K562 treated with DMSO at 1 percent for 4 hours (cell line): ENCODE data around the gene NABP2. TPM values are rescaled to one million over a fixed set of nuclear protein-coding genes. Genes with fewer than 3 reads are reported as not detected.

Experiments used
- total RNA-seq: library from RNA; unstranded; fragments of 300-600 nt; gene quantifications from 2 replicates; pipeline ENCODE4 v1.2.3, GENCODE V29; 2022; ENCODE audit not compliant: insufficient read depth

Gene NABP2
- 40.6 and 44.3 TPM in 2 replicates for total RNA-seq

DNA sequence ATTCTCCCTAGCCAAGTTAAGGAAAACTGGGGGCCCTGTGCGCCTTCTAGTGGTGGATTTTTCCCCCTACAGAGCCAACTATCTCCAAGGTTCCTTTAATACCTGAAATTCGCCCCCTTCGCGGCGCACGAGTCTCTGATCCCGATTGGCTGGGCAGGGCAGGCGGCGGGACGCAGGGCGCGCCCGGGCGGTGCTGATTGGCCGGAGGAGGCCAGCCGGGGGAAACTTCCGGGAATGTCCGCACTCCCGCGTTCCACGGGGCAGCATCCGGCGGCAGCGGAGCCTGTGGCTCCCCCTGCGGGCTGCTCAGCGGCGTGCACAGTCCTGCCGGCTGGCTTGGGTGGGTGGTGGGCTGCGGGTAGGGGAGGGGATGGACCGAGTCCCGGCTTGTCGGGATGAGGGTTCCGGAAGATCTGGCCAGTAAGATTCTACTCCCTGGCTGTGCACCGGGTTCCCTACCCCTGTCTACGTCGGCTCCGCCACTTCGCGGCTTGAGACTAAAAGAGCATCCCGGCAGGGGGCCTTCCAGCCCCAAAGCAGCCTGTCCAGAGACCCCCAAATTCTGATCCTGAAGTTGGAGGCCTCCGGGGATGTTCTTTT lies at the start of gene NABP2:
NABP2 (plus strand) TSS at position 241 of the 600 bp plus-strand sequence. CDS start 515 bp downstream, outside the sequence.

GRCh38 chr12:56189099-56189917 lies 34.8 kb upstream of the NABP2 start, which contains the start of gene SMARCC2:
Gene SMARCC2, minus strand, starts transcription at chr12:56189483. Its CDS starts 22 bp downstream, at chr12:56189461.

GRCh38 chr12:56221757-56222530 lies 2.2 kb upstream of the NABP2 start, which contains the start of gene RNF41:
Gene RNF41, minus strand, starts transcription at chr12:56221922. Its CDS starts 7,875 bp downstream, at chr12:56214047.

GRCh38 chr12:56229916-56230431 lies 5.8 kb downstream of the NABP2 start, which contains the start of gene SLC39A5:
Gene SLC39A5, plus strand, starts transcription at chr12:56230051. Its CDS starts 1,224 bp downstream, at chr12:56231275.

DNA sequence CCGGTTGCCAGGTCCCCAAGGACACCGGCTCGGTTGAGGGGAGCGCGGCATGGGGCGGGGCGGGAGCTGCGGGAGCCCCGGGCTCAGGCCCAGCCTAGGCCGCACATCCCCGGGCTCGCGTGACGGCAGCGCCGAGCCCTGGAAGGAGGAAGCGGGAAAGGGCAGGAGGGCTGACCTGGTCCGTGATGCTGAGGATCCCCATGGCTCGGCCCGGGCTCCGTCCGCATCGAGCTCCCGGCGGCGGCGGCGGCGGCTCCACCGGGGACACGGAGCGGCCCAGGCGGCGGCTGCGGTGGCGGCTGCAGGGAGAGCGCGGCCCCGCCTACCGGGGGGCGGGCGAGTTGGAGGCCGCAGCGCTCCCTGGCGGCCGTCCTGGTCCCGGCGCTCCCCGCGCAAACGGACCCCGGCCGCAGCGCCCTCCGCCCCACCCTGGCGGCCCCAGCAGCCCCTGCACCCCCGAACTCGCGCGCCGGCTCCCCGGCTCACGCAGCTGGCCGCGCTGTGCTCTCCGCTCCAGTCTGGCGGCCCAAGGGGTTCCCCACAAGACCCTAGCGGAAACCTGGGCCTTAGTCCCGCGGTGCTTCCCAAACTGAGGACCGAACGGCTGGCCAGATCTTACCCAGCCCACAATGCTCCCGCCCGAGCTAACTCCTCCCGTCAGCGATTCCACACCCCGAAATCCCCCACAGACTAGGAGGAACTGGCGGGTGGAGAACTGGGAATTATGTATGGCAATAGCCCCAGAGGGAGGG lies 34.1 kb downstream of the NABP2 start, which contains the start of gene ANKRD52:
ANKRD52 (minus strand) TSS at position 317 of the 752 bp plus-strand sequence; CDS start at position 202, 115 bp downstream.

GRCh38 chr12:56266693-56267442 lies 42.7 kb downstream of the NABP2 start, which contains the start of gene COQ10A:
Gene COQ10A, plus strand, starts transcription at chr12:56266942. Its CDS starts 177 bp downstream, at chr12:56267119.

Other genes with a start within 250 kb of the NABP2 start
- gene SUOX, start 227.1 kb upstream of the NABP2 start, total RNA-seq = 13.9 and 18.6 TPM in 2 replicates
- 11.4 and 12.3 TPM in 2 replicates for gene IKZF4, start 203.3 kb upstream of the NABP2 start, total RNA-seq
- gene RPS26, start 182.4 kb upstream of the NABP2 start, total RNA-seq = 352 and 360 TPM in 2 replicates
- 6.1 and 6.8 TPM in 2 replicates for gene ERBB3, start 144.2 kb upstream of the NABP2 start, total RNA-seq
- gene PA2G4, start 119.8 kb upstream of the NABP2 start, total RNA-seq = 175 and 187 TPM in 2 replicates
- gene RPL41, start 107.7 kb upstream of the NABP2 start, total RNA-seq = 4,679 and 5,235 TPM in 2 replicates
- 1.8 and 1.9 TPM in 2 replicates for gene ZC3H10, start 106.1 kb upstream of the NABP2 start, total RNA-seq
- 167 and 178 TPM in 2 replicates for gene ESYT1, start 96.1 kb upstream of the NABP2 start, total RNA-seq
- 61.3 and 61.4 TPM in 2 replicates for gene MYL6B, start 71.8 kb upstream of the NABP2 start, total RNA-seq
- 924 and 1,005 TPM in 2 replicates for gene MYL6, start 66.0 kb upstream of the NABP2 start, total RNA-seq
- 60.1 and 67.3 TPM in 2 replicates for gene SMARCC2, start 34.9 kb upstream of the NABP2 start, total RNA-seq
- 35.0 and 40.3 TPM in 2 replicates for gene RNF41, start 2.4 kb upstream of the NABP2 start, total RNA-seq
- not detected in 2 replicates for gene SLC39A5, start 5.7 kb downstream of the NABP2 start, total RNA-seq
- gene ANKRD52, start 34.0 kb downstream of the NABP2 start, total RNA-seq = 21.1 and 28.7 TPM in 2 replicates
- 53.8 and 66.9 TPM in 2 replicates for gene COQ10A, start 42.6 kb downstream of the NABP2 start, total RNA-seq
- gene CS, start 76.0 kb downstream of the NABP2 start, total RNA-seq = 147 and 188 TPM in 2 replicates
- 83.1 and 88.0 TPM in 2 replicates for gene CNPY2, start 91.6 kb downstream of the NABP2 start, total RNA-seq
- gene PAN2, start 109.7 kb downstream of the NABP2 start, total RNA-seq = 17.1 and 19.9 TPM in 2 replicates
- 23.4 and 24.3 TPM in 2 replicates for gene IL23A, start 114.5 kb downstream of the NABP2 start, total RNA-seq
- 43.9 and 54.6 TPM in 2 replicates for gene STAT2, start 135.8 kb downstream of the NABP2 start, total RNA-seq
- gene APOF, start 138.5 kb downstream of the NABP2 start, total RNA-seq = not detected in 2 replicates
- gene TIMELESS, start 225.1 kb downstream of the NABP2 start, total RNA-seq = 42.8 and 49.4 TPM in 2 replicates
- not detected in 2 replicates for gene MIP, start 230.3 kb downstream of the NABP2 start, total RNA-seq
- 0.61 and 0.74 TPM in 2 replicates for gene SPRYD4, start 244.2 kb downstream of the NABP2 start, total RNA-seq